ENCODE data around the gene C16orf78. TPM values are rescaled to one million over a fixed set of nuclear protein-coding genes. Genes with fewer than 3 reads are reported as not detected.

Gene C16orf78
- total RNA-seq, 1 experiment from 2014 or later = not detected

- Histone ChIP-seq H3K36me3 (no peaks in the 10 kb centered on the region), H3K9me3 (replicated peaks) (no peaks in the 10 kb centered on the region), H3K4me3 (no peak overlapping the region), H3K27ac (no peak overlapping the region), H3K4me1 (replicated peaks) (no peaks in the 10 kb centered on the region), H3K27me3 (replicated peaks) (peaks cover 7% of the 10 kb centered on the region)
- DNase-seq (ENCODE audit: low read depth in 1 of 2, low spot score in 2 of 2) = no peak
Observed at GRCh38 chr16:49437344-49437743, 63.7 kb downstream of the C16orf78 start.

- H3K27ac ChIP-seq = no peak overlapping the region
- H3K9me3 ChIP-seq (replicated peaks) = no peaks in the 10 kb centered on the region
- H3K4me1 ChIP-seq (replicated peaks) = no peaks in the 10 kb centered on the region
- H3K4me3 ChIP-seq = no peak overlapping the region
- H3K36me3 ChIP-seq = no peaks in the 10 kb centered on the region
- DNase-seq (ENCODE audit: low read depth in 1 of 2, low spot score in 2 of 2) = no peak
- peaks cover 7% of the 10 kb centered on the region for H3K27me3 ChIP-seq (replicated peaks)
Observed at GRCh38 chr16:49439050-49439449, 65.4 kb downstream of the C16orf78 start.

GRCh38 chr16:49439676-49440075, 66.1 kb downstream of the C16orf78 start:
- Histone ChIP-seq H3K27ac (no peak overlapping the region), H3K4me3 (no peak overlapping the region)

GRCh38 chr16:49440156-49441065, 66.8 kb downstream of the C16orf78 start:
- no peaks in the 10 kb centered on the region for H3K9me3 ChIP-seq (replicated peaks)
- no peaks in the 10 kb centered on the region for H3K36me3 ChIP-seq
- peaks cover 5% of the 10 kb centered on the region for H3K27me3 ChIP-seq (replicated peaks)
- no peak overlapping the region for H3K27ac ChIP-seq
- no peak overlapping the region for H3K4me3 ChIP-seq
- H3K4me1 ChIP-seq (replicated peaks) = no peaks in the 10 kb centered on the region
- DNase-seq (ENCODE audit: low read depth in 1 of 2, low spot score in 2 of 2) = no peak

More at GRCh38 chr16:49439676-49440075, 66.1 kb downstream of the C16orf78 start:
- no peaks in the 10 kb centered on the region for H3K36me3 ChIP-seq
- H3K4me1 ChIP-seq (replicated peaks) = no peaks in the 10 kb centered on the region
- H3K9me3 ChIP-seq (replicated peaks) = no peaks in the 10 kb centered on the region
- peaks cover 7% of the 10 kb centered on the region for H3K27me3 ChIP-seq (replicated peaks)
- no peak for DNase-seq (ENCODE audit: low read depth in 1 of 2, low spot score in 2 of 2)

DNA sequence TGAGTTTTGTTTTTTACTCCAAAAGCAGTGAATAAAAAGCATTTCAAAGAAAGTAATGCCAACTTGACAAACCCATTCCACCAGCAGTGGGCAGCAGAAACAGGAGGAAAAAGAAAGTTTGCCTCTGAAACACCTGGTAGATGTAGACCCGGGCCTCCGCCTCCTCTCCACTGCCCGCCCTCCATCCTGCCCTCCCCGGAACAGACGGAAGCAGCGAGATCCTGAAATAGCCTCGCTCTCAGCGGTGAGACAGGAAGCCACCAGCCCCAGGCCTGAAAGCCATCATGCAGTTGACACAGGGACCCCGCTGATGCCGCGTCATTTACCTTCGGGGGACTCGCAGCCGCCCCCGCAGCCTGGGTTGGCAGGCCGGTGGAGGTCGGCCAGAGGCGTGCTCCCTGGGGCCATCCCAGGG, 67.8 kb downstream of the C16orf78 start:
- Histone ChIP-seq H3K9me3 (replicated peaks) (no peaks in the 10 kb centered on the region), H3K4me1 (replicated peaks) (no peaks in the 10 kb centered on the region), H3K36me3 (no peaks in the 10 kb centered on the region), H3K27ac (no peak overlapping the region), H3K4me3 (no peak overlapping the region), H3K27me3 (replicated peaks) (peaks cover 3% of the 10 kb centered on the region)
- DNase-seq (ENCODE audit: low read depth in 1 of 2, low spot score in 2 of 2) = no peak

GRCh38 chr16:49442805-49443204, 69.2 kb downstream of the C16orf78 start:
- no peaks in the 10 kb centered on the region for H3K4me1 ChIP-seq (replicated peaks)
- H3K9me3 ChIP-seq (replicated peaks) = no peaks in the 10 kb centered on the region
- DNase-seq (ENCODE audit: low read depth in 1 of 2, low spot score in 2 of 2) = no peak
- no peak overlapping the region for H3K27ac ChIP-seq
- no peak overlapping the region for H3K4me3 ChIP-seq
- H3K27me3 ChIP-seq (replicated peaks) = peaks cover 3% of the 10 kb centered on the region; the same call in 1 of the 2 replicates
- H3K36me3 ChIP-seq = no peaks in the 10 kb centered on the region

- Histone ChIP-seq H3K27me3 (replicated peaks) (peaks cover 3% of the 10 kb centered on the region; the same call in 1 of the 2 replicates), H3K4me3 (no peak overlapping the region), H3K9me3 (replicated peaks) (no peaks in the 10 kb centered on the region), H3K36me3 (no peaks in the 10 kb centered on the region), H3K27ac (no peak overlapping the region), H3K4me1 (replicated peaks) (no peaks in the 10 kb centered on the region)
- DNase-seq (ENCODE audit: low read depth in 1 of 2, low spot score in 2 of 2) = no peak
Observed at GRCh38 chr16:49443576-49443975, 70.0 kb downstream of the C16orf78 start.

DNA sequence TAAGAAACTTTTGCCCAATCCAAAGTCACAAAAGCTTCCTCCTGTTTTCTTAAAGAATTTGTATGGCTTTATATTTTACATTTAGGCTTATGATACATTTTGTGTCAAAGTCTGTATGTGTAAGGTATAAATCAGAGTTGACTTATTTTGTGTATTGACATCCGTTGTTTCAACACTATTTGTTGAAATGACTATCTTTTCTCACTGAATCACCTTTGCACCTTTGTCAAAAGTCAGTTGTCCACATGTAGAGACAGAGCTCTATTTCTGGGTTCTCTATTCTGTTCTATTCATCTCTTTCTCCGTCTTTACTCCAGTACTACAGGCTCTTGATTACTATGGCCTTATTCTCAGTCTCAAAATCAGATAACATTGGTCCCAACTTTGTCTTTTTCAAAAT, 73.2 kb downstream of the C16orf78 start:
- no peaks in the 10 kb centered on the region for H3K36me3 ChIP-seq
- H3K4me3 ChIP-seq = no peak overlapping the region
- H3K27ac ChIP-seq = no peak overlapping the region
- H3K9me3 ChIP-seq (replicated peaks) = no peaks in the 10 kb centered on the region
- H3K27me3 ChIP-seq (replicated peaks) = peaks cover 8% of the 10 kb centered on the region; the same call in 1 of the 2 replicates
- DNase-seq (ENCODE audit: low read depth in 1 of 2, low spot score in 2 of 2) = no peak
- H3K4me1 ChIP-seq (replicated peaks) = no peaks in the 10 kb centered on the region

Other genes starting within 250 kb of the C16orf78 start
- gene CBLN1, start 92.0 kb upstream of the C16orf78 start, total RNA-seq (2014; rRNA removed; shearing (Covaris generic)) = not detected in 2 replicates